NOMO-1 treated with DMSO at 0.1 percent for 48 hours (cell line): Measurements from ENCODE around the gene LONP1.
A peak's percentile ranks its signal among the peaks of the same experiment; 100 is the strongest.

ENCODE experiments used
- DNase-seq: peaks from one replicate; lab custom pipeline; 2025; ENCODE audit not compliant: unreplicated experiment; lab: John Stamatoyannopoulos, UW

The LONP1 gene

DNA sequence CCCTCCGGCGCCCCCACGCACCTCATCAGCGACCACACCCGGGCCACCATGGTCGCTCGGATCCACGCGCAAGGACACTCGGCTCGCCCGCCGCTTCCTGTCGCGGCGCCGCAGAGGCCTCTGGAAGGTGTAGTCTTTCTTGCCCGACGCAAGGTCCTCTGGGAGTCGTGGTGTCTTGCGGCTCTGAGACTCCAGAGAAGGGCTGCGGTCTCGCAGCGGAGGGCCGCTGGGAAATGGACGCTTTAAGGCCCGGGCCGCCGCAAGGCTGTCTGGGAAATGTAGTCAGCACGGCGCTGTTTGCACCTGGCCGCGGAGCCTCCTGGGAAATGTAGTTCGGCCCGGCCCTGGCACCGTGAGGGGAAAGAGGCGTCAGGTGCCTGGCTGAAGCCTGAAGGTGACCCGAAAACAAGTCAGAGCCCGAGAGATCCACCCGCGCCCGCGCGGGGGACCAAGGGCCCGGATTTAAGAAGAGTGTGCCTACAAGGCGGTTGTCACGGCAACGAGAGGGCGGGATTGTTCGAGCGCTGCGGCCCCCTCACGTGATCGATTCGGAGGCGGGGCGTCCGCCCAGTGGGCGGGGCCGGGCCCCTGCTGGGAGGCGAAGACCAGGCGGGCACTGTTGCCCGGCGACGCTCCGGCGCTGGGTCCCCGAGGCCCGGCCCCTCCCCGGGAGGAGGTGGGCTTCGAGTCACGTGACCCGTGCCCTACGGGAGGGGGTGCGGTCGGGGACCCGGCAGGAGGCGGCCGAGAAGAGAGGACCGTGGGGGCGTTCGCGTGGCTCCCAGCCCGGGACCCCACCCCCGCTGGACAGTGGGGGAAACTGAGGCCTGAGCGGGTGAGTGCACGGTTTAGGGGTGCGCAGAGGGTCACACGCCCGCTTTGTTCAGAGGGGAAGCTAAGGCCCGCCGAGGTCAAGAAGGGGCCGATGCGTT lies 39.2 kb downstream of the LONP1 start, which contains the start of the genes HSD11B1L and MICOS13:
HSD11B1L (plus strand) TSS at position 591 of the 932 bp plus-strand sequence. CDS start 3,806 bp downstream, outside the sequence.
MICOS13 (minus strand) TSS at position 80 of the 932 bp plus-strand sequence; CDS start at position 50, 30 bp downstream.
- DNase-seq = peak; percentile 98

DNA sequence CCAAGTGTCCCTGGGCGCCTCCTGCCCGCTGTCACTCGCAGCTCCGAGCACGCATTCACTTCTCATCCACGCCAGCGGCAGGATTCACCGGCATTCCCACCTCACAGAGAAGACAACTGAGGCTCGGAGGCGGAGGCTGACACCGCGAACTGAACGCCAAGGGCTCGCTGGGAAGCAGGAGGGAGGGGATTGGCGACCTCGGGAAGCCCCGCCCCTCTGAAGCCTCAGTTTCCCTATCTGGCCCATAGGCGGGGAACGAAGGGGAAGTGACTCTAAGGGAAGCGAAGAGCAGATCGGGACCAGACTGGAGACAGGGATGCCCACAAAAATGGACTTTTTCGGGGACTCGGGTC lies 39.9 kb downstream of the LONP1 start:
- DNase-seq = no peak

DNA sequence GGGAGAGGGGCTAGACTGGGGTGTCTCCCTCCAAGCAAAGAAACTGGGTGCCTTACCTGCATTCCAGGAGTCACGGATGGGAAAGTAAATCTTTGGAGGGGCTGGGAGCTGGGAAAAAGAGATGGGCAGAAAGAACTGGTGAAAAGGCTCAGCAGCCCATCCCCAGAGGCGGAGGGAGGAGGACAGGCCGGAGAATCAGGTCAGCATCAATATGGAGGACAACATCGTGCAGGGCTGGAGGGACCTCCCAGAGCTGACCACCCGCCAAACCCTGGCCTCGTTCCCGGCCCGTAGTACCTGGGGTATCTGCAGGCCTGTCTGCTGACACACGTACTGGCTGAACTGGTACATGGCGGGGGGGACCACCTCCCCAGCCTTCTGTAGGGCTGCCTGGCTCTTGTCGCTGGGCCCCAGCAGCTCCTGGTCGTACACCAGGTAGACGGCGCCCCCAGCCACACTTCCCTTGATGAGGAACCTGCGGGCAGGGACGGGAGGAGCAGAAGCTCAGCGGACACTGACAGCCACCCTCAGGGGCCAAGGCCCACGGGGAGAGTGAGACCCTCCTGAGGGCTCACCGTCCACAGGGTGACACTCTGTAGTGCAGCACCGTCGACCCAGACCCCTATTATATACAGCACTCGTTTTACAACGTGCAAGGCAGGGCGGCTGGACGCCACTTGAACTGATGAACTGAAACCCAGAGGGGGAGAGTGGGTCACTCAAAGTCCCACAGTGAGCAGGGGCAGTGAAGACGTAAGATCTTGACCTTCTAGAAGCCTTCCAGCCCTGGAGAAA lies 40.5 kb downstream of the LONP1 start:
- no peak for DNase-seq

GRCh38 chr19:5678071-5678718 lies 41.8 kb downstream of the LONP1 start:
- no peak for DNase-seq

DNA sequence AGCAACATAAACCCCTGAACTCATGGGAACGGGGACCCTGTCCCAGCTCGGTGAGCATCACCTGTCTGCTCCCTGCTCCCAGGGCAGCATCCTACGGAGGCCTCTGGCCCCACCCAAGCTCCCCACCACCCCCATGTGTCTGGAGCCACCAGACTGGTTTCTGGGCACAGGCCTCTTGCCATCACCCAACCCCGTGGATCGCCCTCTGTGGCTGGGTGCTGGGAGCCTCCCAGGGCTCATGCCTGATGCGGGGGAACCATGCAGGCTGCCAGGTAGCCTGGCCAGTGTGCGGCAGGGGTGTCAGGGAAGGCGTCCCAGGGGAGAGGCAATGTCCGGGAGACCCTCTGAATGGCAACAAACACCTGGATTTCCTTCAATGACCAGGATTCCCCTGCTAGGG lies 42.4 kb downstream of the LONP1 start:
- DNase-seq = no peak

DNA sequence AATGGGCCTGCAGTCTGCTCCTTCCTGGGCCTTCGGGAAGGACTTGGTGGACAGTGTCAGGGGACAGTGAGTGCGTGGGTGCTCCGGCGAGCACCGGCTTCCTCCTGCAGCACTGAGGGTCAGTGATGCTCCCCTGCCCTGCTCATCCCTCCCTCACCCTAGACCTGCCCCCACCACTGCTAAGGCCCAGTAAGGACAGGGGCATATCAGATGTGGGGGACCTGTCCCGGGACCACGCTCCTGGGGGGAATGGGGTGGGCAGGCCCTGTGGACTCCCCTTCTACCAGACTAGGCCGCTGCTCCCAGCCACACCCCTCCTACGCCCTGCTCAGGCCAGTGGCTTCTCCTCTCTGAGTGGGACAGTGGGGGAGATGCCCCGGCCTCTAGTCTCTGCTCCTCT lies 42.8 kb downstream of the LONP1 start:
- DNase-seq = no peak

- DNase-seq = no peak
Observed at GRCh38 chr19:5676772-5677105, 43.2 kb downstream of the LONP1 start.

- DNase-seq = no peak
Observed at GRCh38 chr19:5676105-5676771, 43.7 kb downstream of the LONP1 start.

DNA sequence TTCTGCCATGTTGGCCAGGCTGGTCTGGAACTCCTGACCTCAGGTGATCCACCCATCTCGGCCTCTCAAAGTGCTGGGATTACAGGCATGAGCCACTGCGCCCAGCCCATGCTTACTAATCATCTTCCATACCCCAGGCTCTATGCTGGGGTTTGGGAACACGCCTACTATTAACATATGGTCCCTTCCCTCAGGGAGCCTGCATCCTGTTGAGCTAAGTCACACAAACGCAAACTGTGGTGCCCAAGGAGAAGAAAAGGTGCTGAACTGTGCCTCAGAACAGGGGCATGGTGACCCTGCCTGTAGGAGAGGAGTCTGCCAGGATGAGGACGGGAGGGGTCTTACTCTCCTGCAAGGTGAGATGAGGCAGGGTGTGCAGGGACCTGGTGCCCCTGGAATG lies 45.2 kb downstream of the LONP1 start:
- DNase-seq = no peak

DNA sequence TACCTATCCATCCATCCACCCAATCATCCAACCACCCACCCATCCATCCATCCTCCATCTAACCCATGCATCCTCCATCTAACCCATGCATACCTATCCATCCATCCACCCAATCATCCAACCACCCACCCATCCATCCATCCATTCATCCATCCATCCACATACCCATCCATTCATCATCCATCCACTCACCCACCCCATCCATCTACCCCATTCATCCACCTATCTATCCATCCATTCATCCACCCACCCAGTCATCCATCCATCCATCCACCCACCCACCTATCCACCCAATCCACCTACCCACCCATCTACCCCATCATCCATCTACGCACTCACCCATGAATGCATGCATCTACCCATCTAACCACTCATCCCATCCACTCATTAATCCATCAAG lies 46.2 kb downstream of the LONP1 start:
- DNase-seq = no peak

GRCh38 chr19:5672708-5673459 lies 47.1 kb downstream of the LONP1 start:
- no peak for DNase-seq

- DNase-seq = no peak
Observed at GRCh38 chr19:5671600-5671999, 48.3 kb downstream of the LONP1 start.

GRCh38 chr19:5669212-5669611 lies 50.7 kb downstream of the LONP1 start:
- no peak for DNase-seq

DNA sequence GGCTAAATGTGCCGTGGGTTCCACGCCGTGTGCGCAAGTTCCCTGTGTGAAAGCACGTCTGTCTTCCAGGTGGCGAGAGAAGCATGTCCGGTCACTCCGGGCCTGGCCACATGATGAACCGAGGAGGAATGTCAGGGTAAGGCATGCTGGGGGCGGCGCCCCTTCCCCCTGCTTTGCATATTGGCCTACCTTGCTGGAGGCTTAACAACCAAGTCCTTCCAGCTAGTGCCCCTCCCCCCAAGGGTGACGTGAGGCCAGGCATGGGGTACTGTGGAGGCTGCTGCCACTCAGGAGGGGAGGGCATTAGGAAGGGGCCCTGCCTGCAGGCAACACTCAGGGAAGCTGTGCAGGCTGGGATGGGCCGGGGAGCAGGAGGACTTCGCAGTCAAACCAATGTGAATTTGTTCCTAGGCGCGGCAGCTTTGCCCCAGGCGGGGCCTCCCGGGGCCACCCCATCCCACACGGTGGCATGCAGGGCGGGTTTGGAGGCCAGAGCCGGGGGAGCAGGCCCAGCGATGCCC lies 52.1 kb downstream of the LONP1 start:
- no peak for DNase-seq

DNA sequence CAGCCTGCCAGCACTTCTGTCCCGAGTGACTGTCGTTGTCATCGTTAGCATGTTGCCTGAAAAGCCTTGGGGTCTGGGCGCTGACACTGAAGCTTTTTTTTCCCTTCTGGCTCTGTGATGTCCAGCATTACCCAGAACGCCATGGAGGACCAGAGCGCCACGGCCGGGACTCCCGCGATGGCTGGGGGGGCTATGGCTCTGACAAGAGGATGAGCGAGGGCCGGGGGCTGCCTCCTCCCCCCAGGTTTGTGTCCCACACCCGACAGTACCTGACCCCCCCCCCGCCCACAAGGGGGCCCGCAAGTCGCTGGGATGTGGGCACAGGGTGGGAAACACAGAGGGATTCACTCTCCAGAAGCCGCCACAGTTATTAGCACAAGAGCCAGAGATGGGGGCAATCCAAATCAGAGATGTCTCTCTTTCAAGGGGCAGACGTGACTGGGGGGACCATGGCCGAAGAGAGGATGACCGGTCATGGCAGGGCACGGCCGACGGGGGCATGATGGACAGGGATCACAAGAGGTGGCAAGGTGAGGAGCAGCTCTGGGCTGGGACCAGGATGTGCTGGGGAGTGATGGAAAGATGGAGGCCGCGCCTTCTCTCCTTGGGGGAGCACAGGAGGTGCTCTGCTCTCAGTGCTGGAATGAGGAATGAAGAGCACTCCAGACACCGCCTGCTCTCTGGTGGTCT lies 52.9 kb downstream of the LONP1 start:
- no peak for DNase-seq

DNA sequence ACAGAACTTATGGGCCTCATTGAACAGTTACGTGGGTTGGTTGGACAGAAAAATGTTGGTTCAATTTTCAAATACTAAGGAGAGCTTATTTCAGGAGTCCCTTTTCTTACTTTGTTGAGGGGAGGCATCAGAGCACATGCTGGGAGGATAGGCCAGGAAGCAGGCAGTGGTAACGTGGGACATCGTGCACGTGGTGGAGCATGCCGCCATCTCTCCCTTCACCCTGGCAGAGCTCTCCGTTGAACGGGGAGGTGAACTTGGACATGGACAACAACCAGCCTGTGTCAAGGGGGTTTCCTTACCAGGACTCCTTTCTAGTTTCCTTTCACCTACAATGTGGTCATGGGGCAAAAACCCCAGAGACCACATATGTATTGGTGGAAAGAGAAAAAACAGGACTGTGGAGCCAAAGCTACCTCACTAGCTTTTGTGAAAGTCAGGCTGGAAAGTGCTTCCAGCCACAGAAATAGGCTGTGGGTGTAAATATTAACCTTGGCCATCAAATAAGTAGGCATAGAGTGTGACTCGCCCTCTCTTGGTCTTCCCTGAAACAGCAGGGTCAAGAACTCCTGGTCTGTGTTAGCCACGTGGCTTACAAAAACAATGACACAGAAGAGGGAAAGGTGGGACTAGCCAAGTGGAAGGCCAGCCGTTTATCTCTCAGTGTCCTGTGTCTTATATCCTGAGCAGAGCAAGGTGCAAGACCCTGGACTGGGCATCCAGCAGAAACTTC lies 54.0 kb downstream of the LONP1 start:
- no peak for DNase-seq

GRCh38 chr19:5664515-5664914 lies 55.4 kb downstream of the LONP1 start:
- no peak for DNase-seq

- no peak for DNase-seq
Observed at GRCh38 chr19:5663904-5664303, 56.0 kb downstream of the LONP1 start.

DNA sequence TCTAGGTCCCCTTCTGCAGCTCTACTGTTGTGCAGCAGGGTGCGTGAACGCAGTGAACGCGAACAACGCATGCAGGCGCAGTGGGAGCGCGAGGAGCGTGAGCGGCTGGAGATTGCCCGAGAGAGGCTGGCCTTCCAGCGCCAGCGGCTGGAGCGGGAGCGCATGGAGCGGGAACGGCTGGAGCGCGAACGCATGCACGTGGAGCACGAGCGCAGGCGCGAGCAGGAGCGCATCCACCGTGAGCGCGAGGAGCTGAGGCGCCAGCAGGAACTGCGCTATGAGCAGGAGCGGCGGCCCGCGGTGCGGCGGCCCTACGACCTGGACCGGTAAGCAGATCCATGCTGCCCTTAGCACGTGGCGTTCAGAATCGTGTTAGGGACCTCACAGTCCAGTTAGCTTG lies 58.5 kb downstream of the LONP1 start:
- DNase-seq = no peak
